CD14-positive monocyte (primary cell): ENCODE data around the gene HS6ST3. TPM values are rescaled to one million over a fixed set of nuclear protein-coding genes. Genes with fewer than 3 reads are reported as not detected.

ENCODE experiments used
- DNase-seq, 3 donors: peaks; one replicate each; pipeline ENCODE4 v3.0.0-alpha.2; 2011 to 2022
- H2AFZ ChIP-seq: 2 replicates; pipeline ENCODE4 v1.6.0; 2012; ENCODE audit warnings: mild to moderate bottlenecking, low read depth, low read length, inconsistent platforms; ENCODE audit not compliant: insufficient read depth, poor library complexity, severe bottlenecking
- H3K27ac ChIP-seq, 2 donors: 1 replicate in 1 of 2; 2 replicates in 1 of 2; pipeline ENCODE4 v1.5.1; 2012 to 2013; ENCODE audit warnings: low read length in 2 of 2, control low read depth in 1 of 2, inconsistent platforms in 1 of 2, low read depth in 1 of 2, mild to moderate bottlenecking in 1 of 2
- H3K27me3 ChIP-seq, 2 donors: one replicate each; pipeline versions ENCODE4 v1.6.0 to v1.6.1; 2011 to 2013; ENCODE audit warnings: low read length in 2 of 2; ENCODE audit not compliant: control insufficient read depth in 2 of 2, insufficient read depth in 2 of 2
- H3K36me3 ChIP-seq, 2 donors: replicated peaks in 1 of 2; 1 replicate in 1 of 2; 2 replicates in 1 of 2; pipeline versions ENCODE4 v1.5.1 to v1.6.1; 2012 to 2013; ENCODE audit warnings: low read length in 2 of 2, control low read depth in 1 of 2, inconsistent platforms in 1 of 2, mild to moderate bottlenecking in 1 of 2; ENCODE audit not compliant: insufficient read depth in 2 of 2, control insufficient read depth in 1 of 2
- H3K4me1 ChIP-seq, 2 donors: 1 replicate in 1 of 2; 2 replicates in 1 of 2; pipeline versions ENCODE4 v1.5.1 to v1.6.1; 2012 to 2013; ENCODE audit warnings: low read length in 2 of 2, control low read depth in 1 of 2, inconsistent platforms in 1 of 2, mild to moderate bottlenecking in 1 of 2, moderate library complexity in 1 of 2; ENCODE audit not compliant: insufficient read depth in 2 of 2, control insufficient read depth in 1 of 2
- H3K4me2 ChIP-seq: replicated peaks from 2 replicates; pipeline ENCODE3; 2012; ENCODE audit warnings: low read length, moderate library complexity, mild to moderate bottlenecking; ENCODE audit not compliant: poor library complexity, severe bottlenecking; ENCODE audit errors: extremely low read depth
- H3K4me3 ChIP-seq, 3 experiments: fragments of 200-600 bp in 1 of 3; sonication (generic) in 1 of 3; replicated peaks in 1 of 3; 1 replicate in 2 of 3; 2 replicates in 1 of 3; pipeline ENCODE4 v1.5.1; 2011 to 2013; ENCODE audit warnings: low read length in 3 of 3, mild to moderate bottlenecking in 3 of 3, control low read depth in 2 of 3, low read depth in 2 of 3, inconsistent platforms in 1 of 3, moderate library complexity in 1 of 3
- H3K79me2 ChIP-seq: 2 replicates; pipeline ENCODE4 v1.6.0; 2012; ENCODE audit warnings: mild to moderate bottlenecking, control low read depth, inconsistent platforms, low read length, moderate library complexity; ENCODE audit not compliant: insufficient read depth
- H3K9ac ChIP-seq: 2 replicates; pipeline ENCODE4 v1.6.0; 2017; ENCODE audit warnings: low read length, mild to moderate bottlenecking; ENCODE audit not compliant: insufficient read depth, poor library complexity, severe bottlenecking
- H3K9me3 ChIP-seq, 2 donors: replicated peaks in 1 of 2; 1 replicate in 1 of 2; 2 replicates in 1 of 2; pipeline versions ENCODE4 v1.5.1 to v1.6.1; 2012 to 2013; ENCODE audit warnings: low read length in 2 of 2, control low read depth in 1 of 2; ENCODE audit not compliant: control insufficient read depth in 1 of 2, insufficient read depth in 1 of 2
- H4K20me1 ChIP-seq: 2 replicates; pipeline ENCODE4 v1.6.0; 2012; ENCODE audit warnings: mild to moderate bottlenecking, low read length, control low read depth, moderate library complexity; ENCODE audit not compliant: insufficient read depth
- H3K27ac Mint-ChIP-seq, 7 donors: one replicate each; pipeline ENCODE4 v1.8.0; 2020; ENCODE audit warnings: mild to moderate bottlenecking in 7 of 7, mixed read lengths in 7 of 7, moderate library complexity in 6 of 7, inconsistent platforms in 2 of 7
- H3K27me3 Mint-ChIP-seq, 3 donors: one replicate each; pipeline ENCODE4 v1.8.0; 2021 to 2022; ENCODE audit warnings: low read depth in 3 of 3, mild to moderate bottlenecking in 3 of 3, mixed read lengths in 3 of 3, moderate library complexity in 3 of 3, inconsistent platforms in 1 of 3
- H3K36me3 Mint-ChIP-seq, 2 donors: one replicate each; pipeline ENCODE4 v1.8.0; 2020; ENCODE audit warnings: mixed read lengths in 2 of 2, inconsistent platforms in 1 of 2, mild to moderate bottlenecking in 1 of 2
- H3K4me1 Mint-ChIP-seq: one replicate; pipeline ENCODE4 v1.8.0; 2020; ENCODE audit warnings: mild to moderate bottlenecking, mixed read lengths
- H3K4me3 Mint-ChIP-seq, 2 donors: one replicate each; pipeline ENCODE4 v1.8.0; 2020; ENCODE audit warnings: mild to moderate bottlenecking in 2 of 2, mixed read lengths in 2 of 2, moderate library complexity in 1 of 2
- H3K9me3 Mint-ChIP-seq, 7 donors: one replicate each; pipeline ENCODE4 v1.8.0; 2020 to 2022; ENCODE audit warnings: mixed read lengths in 7 of 7, mild to moderate bottlenecking in 6 of 7, moderate library complexity in 6 of 7, inconsistent platforms in 2 of 7
- WGBS: methylation state at CpG from one replicate; pipeline ENCODE4 v1.1.5; 2013; ENCODE audit warnings: missing lambda C conversion rate; ENCODE audit not compliant: insufficient coverage; 5-methylcytosine and 5-hydroxymethylcytosine counted together
- intact Hi-C, 2 donors: fragments of 100-400 bp; cut with micrococcal nuclease; formaldehyde crosslinking; loops; one replicate each; pipeline versions ENCODE4 v1.15.0 to v1.15.1; 2023
- polyA plus RNA-seq, 3 donors: library from polyadenylated mRNA; depleted of rRNA in 1 of 3; unstranded in 2 of 3; stranded (reverse) in 1 of 3; fragments of 300-500 nt in 2 of 3; fragments of >200 nt in 1 of 3; fragmentation: Illumina TruSeq in 2 of 3; gene quantifications; 1 replicate in 2 of 3; 2 replicates in 1 of 3; pipeline ENCODE4 v1.2.3, GENCODE V29; 2012 to 2021
- TF ChIP-seq, protein P1 (sequence below): fragments of 200-600 bp; IDR thresholded peaks from one replicate; pipeline ENCODE4 v1.8.0; 2022; ENCODE audit warnings: antibody characterized with exemption, mild to moderate bottlenecking

Gene HS6ST3
- polyA plus RNA-seq, 3 donors = not detected

DNA sequence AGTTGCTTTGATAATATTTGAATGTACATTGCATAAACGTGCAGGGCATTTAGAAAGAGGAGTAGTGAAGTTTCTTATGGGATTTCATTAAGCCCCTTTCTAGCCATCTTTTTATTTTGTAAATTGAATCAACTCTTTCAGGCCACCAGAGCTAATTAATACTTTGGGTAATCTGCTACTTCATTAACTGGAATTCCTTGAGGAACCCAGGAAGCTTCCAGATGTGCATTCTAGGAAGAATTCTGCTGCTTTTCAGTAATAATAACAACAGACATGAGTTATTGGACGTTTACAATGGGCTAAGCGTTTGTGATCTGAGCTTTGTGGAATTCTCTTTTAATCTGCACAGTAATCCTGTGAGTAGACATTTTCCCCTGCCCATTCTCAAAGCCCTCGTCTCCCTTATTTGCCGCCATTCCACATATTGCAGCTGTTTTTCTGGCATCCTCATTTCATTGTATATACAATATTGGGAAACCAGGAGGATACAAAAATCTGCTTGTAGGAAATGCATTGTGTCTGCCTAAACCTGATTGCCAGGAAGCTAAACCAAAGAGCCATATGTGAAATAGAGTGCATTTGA, 103.9 kb downstream of the HS6ST3 start:
- no peak for DNase-seq

DNA sequence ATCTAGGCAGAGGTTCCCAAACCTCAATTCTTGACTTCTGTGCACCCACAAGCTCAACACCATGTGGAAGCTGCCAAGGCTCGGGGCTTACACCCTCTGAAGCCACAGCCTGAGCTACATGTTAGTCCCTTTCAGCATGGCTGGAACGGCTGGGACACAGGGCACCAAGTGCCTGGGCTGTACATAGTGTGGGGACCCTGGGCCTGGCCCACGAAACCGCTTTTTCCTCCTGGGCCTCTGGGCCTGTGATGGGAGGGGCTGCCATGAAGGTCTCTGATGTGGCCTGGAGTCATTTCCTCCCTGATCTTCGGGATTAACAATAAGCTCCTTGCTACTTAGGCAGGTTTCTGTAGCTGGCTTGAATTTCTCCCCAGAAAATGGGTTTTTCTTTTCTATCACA, 108.1 kb downstream of the HS6ST3 start:
- Histone ChIP-seq H3K4me3 (no peak overlapping the region), H3K4me1 (no peaks in the 10 kb centered on the region), H3K27ac (no peak overlapping the region), H3K79me2 (no peaks in the 10 kb centered on the region), H4K20me1 (no peaks in the 10 kb centered on the region), H3K9me3 (no peaks in the 10 kb centered on the region), H3K36me3 (no peaks in the 10 kb centered on the region), H3K27me3 (no peaks in the 10 kb centered on the region), H2AFZ (no peak overlapping the region), H3K4me2 (no peak overlapping the region), H3K9ac (no peak overlapping the region)
- no peak overlapping the region for H3K27ac Mint-ChIP-seq
- H3K36me3 Mint-ChIP-seq = no peaks in the 10 kb centered on the region
- peaks cover 4% of the 10 kb centered on the region for H3K4me1 Mint-ChIP-seq
- no peak overlapping the region for H3K4me3 Mint-ChIP-seq
- TF ChIP-seq, protein P1, sequence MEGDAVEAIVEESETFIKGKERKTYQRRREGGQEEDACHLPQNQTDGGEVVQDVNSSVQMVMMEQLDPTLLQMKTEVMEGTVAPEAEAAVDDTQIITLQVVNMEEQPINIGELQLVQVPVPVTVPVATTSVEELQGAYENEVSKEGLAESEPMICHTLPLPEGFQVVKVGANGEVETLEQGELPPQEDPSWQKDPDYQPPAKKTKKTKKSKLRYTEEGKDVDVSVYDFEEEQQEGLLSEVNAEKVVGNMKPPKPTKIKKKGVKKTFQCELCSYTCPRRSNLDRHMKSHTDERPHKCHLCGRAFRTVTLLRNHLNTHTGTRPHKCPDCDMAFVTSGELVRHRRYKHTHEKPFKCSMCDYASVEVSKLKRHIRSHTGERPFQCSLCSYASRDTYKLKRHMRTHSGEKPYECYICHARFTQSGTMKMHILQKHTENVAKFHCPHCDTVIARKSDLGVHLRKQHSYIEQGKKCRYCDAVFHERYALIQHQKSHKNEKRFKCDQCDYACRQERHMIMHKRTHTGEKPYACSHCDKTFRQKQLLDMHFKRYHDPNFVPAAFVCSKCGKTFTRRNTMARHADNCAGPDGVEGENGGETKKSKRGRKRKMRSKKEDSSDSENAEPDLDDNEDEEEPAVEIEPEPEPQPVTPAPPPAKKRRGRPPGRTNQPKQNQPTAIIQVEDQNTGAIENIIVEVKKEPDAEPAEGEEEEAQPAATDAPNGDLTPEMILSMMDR = no peak
- H3K27me3 Mint-ChIP-seq = no peaks in the 10 kb centered on the region
- H3K9me3 Mint-ChIP-seq = peaks cover 0 to 11% (median 3%) of the 10 kb centered on the region in 7 donors
- intact Hi-C loops = no loop called here
- 95% methylated on average over 2 of the region's 5 CpGs for WGBS
- no peak for DNase-seq

More for the DNA sequence above, 103.9 kb downstream of the HS6ST3 start:
- Histone ChIP-seq H4K20me1 (no peaks in the 10 kb centered on the region), H3K9me3 (no peaks in the 10 kb centered on the region), H3K4me1 (no peaks in the 10 kb centered on the region), H3K4me2 (no peak overlapping the region), H3K9ac (no peak overlapping the region), H3K27me3 (no peaks in the 10 kb centered on the region), H2AFZ (no peak overlapping the region), H3K4me3 (no peak overlapping the region), H3K36me3 (no peaks in the 10 kb centered on the region), H3K27ac (no peak overlapping the region), H3K79me2 (no peaks in the 10 kb centered on the region)
- TF ChIP-seq, protein P1 = no peak
- no peaks in the 10 kb centered on the region for H3K36me3 Mint-ChIP-seq
- no peaks in the 10 kb centered on the region for H3K4me1 Mint-ChIP-seq
- no peak overlapping the region for H3K4me3 Mint-ChIP-seq
- H3K9me3 Mint-ChIP-seq = peaks cover 0 to 10% (median 2%) of the 10 kb centered on the region in 7 donors
- no CpG with 5 or more reads among the region's 5 CpGs for WGBS
- H3K27me3 Mint-ChIP-seq = no peaks in the 10 kb centered on the region
- intact Hi-C loops = no loop called here
- no peak overlapping the region for H3K27ac Mint-ChIP-seq
